ENCODE results near the gene PLPP2.

The PLPP2 gene

DNA sequence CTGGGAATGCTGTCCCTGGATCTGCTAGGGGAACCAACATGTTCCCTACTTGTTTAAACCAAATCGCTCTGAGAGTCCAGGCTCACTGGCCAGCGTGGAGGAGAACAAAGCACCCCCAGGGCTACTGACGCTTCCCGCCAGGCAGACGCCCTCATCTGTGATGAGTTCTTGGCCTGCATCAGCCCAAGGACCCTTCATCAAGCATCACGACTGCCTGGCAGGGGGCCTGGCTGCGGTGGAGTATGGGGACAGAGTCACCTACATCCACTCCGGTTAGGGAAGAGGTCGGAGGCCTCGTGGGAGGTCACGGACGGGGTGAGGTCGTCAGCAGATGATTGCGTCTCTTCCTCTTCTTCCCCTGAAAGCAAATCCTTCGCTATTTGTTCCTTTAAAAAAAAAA, 35.7 kb upstream of the PLPP2 start:
- in situ Hi-C loops (cut with HindIII; ENCODE audit: low sequenced_read_pairs) = no loop called here
- no peak for DNase-seq (ENCODE audit: low read depth, low spot score)
- H3K4me3 ChIP-seq (ENCODE audit: low read depth, low read length) = no peak overlapping the region
- TF ChIP-seq, protein P1, sequence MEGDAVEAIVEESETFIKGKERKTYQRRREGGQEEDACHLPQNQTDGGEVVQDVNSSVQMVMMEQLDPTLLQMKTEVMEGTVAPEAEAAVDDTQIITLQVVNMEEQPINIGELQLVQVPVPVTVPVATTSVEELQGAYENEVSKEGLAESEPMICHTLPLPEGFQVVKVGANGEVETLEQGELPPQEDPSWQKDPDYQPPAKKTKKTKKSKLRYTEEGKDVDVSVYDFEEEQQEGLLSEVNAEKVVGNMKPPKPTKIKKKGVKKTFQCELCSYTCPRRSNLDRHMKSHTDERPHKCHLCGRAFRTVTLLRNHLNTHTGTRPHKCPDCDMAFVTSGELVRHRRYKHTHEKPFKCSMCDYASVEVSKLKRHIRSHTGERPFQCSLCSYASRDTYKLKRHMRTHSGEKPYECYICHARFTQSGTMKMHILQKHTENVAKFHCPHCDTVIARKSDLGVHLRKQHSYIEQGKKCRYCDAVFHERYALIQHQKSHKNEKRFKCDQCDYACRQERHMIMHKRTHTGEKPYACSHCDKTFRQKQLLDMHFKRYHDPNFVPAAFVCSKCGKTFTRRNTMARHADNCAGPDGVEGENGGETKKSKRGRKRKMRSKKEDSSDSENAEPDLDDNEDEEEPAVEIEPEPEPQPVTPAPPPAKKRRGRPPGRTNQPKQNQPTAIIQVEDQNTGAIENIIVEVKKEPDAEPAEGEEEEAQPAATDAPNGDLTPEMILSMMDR (IDR thresholded peaks at IDR 0.05; ENCODE audit: low read depth, low read length) = no peak

DNA sequence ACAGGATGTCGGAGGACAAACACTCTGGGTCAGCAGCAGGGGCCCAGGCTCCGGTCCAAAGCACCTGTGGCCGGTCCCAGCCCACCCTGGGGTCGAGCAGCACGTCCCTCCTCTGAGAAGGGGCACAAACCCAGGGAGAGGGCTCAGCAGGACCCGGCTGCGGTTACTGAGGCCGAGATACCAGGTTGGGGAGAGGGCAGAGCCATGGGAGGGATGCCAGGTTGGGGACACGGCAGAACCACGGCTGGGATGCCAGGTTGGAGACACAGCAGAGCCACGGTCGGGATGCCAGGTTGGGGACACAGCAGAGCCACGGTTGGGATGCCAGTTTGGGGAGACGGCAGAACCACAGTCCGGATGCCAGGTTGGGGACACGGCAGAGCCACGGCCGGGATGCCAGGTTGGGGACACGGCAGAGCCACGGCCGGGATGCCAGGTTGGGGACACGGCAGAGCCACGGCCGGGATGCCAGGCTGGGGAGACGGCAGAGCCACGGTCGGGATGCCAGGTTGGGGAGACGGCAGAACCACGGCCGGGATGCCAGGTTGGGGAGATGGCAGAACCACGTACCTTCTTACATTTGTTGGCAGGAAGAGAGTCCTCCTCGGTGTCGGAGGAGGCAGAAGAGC, 34.8 kb upstream of the PLPP2 start:
- TF ChIP-seq, protein P1 (IDR thresholded peaks at IDR 0.05; ENCODE audit: low read depth, low read length) = no peak
- no peak overlapping the region for H3K4me3 ChIP-seq (ENCODE audit: low read depth, low read length)
- in situ Hi-C loops (cut with HindIII; ENCODE audit: low sequenced_read_pairs) = no loop called here

DNA sequence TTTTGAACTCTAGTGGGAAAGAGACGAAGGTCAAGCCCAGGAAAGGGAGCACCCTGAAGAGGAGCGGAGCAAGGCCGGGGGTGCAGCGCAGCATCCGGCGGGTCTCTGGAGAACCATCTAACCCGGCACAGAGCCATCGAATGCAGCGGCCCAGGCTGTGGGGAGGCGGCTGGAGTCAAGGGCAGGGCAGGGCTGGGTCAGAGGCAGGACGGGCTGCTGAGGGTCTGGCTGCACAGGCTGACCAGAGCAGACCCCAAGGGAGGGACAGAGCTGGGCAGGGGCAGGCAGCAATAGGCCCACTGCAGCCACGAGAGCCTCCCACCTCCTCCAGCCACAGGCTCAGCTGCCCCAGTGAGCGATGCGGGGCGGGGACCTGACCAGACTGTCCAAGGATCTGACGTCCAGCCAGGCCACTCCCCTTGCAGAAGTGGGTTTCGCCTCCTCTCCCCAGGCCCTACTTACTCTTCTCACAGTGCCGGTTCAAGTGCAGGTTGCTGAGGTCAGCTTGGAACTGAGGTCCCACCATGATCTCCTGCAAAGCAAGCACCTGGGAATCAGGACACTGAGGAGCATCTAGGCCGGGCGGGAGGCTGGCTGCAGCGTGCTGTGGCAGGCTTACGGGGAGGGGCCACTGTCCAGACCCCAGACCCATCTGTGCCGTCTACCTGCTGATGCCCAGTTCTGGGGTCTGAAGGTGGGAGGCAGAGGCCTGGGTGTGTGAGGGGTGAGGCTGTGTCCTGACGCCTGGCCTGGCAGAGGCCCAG, 34.2 kb upstream of the PLPP2 start:
- H3K4me3 ChIP-seq (ENCODE audit: low read depth, low read length) = no peak overlapping the region
- no peak for DNase-seq (ENCODE audit: low read depth, low spot score)
- in situ Hi-C loops (cut with HindIII; ENCODE audit: low sequenced_read_pairs) = no loop called here
- TF ChIP-seq, protein P1 (IDR thresholded peaks at IDR 0.05; ENCODE audit: low read depth, low read length) = no peak

More for the DNA sequence above, 34.8 kb upstream of the PLPP2 start:
- no peak for DNase-seq (ENCODE audit: low read depth, low spot score)

DNA sequence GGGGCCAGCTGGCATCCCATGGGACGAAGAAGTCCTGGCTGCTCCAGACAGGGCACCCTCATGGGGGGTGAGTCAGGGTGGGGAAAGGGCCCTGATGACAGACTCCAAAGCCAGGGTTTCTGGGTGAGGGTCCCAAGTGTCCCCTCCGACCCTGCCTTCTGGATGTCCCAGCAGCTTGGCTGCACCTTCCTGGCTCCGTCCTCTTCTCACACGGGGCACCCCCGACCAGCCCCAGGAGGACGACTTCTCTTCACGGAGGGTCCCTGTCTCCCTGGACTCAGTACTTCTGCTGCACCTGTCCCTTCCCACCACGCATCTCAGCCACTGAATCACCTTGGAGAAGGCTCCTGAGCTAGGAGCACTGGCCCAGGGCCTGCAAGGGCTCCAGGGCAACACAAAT, 33.5 kb upstream of the PLPP2 start:
- in situ Hi-C loops (cut with HindIII; ENCODE audit: low sequenced_read_pairs) = no loop called here

DNA sequence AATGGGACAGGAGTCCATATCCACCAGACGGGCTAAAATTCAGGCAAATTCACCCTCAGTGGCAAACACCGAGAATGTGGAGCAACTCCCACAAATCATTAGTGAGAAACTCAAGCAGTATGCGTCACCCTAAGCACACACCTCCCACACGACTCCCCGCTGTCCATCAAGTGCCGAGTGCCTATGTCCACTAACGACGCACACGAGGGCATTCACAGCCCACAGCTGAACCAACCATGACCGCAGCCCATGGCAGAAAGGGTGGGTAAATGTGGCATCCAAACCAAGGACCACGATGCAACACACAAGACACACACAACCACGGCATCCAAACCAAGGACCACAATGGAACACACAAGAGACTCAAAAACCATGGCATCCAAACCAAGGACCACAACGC, 31.4 kb upstream of the PLPP2 start:
- H3K4me3 ChIP-seq (ENCODE audit: low read depth, low read length) = no peak overlapping the region
- no peak for DNase-seq (ENCODE audit: low read depth, low spot score)
- TF ChIP-seq, protein P1 (IDR thresholded peaks at IDR 0.05; ENCODE audit: low read depth, low read length) = no peak
- in situ Hi-C loops (cut with HindIII; ENCODE audit: low sequenced_read_pairs) = no loop called here

More for the DNA sequence above, 33.5 kb upstream of the PLPP2 start:
- TF ChIP-seq, protein P1 (IDR thresholded peaks at IDR 0.05; ENCODE audit: low read depth, low read length) = no peak
- H3K4me3 ChIP-seq (ENCODE audit: low read depth, low read length) = no peak overlapping the region
- no peak for DNase-seq (ENCODE audit: low read depth, low spot score)

DNA sequence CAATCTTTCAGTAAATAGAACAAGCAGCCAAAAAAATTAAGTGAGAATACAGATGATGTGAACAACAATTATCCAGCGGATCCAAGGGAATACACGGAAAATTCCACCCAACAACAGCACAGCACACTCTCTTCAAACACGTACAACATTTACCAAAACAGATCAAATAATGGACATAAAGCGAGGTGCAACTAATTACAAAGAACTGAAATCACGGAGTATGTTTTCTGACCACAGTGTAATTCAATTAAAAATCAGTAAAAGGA, 27.2 kb upstream of the PLPP2 start:
- in situ Hi-C loops (cut with HindIII; ENCODE audit: low sequenced_read_pairs) = no loop called here
- no peak for DNase-seq (ENCODE audit: low read depth, low spot score)
- TF ChIP-seq, protein P1 (IDR thresholded peaks at IDR 0.05; ENCODE audit: low read depth, low read length) = no peak
- H3K4me3 ChIP-seq (ENCODE audit: low read depth, low read length) = no peak overlapping the region
